GM18519 (cell line): ENCODE data around the gene VSIG2.
"Not testable (repeated sequence)": the region's sequence is repeated elsewhere in the genome, so short reads cannot be mapped to it uniquely, and the experiment has no call there.

Experiments
- ATAC-seq: cut with Tn5 transposase; IDR thresholded peaks from one replicate; pipeline ENCODE4 v1.9.1; 2021; ENCODE audit warnings: mild to moderate bottlenecking, moderate library complexity; ENCODE audit not compliant: unreplicated experiment, low FRiP score

Gene VSIG2

GRCh38 chr11:124751741-124752470, at the start of gene VSIG2:
Gene VSIG2 (minus strand): TSS chr11:124752255. CDS start chr11:124752137, 118 bp downstream.
- no peak for ATAC-seq

- ATAC-seq = no peak
Observed at GRCh38 chr11:124801014-124801413, 49.0 kb upstream of the VSIG2 start.

- peak; percentile 71 for ATAC-seq
Observed at GRCh38 chr11:124800226-124800929, 48.3 kb upstream of the VSIG2 start, which contains the start of gene MSANTD2. Gene MSANTD2 (minus strand): TSS chr11:124800406. CDS start chr11:124800380, 26 bp downstream.

GRCh38 chr11:124799348-124800225, 47.5 kb upstream of the VSIG2 start:
- ATAC-seq = peak; percentile 18

GRCh38 chr11:124798991-124799347, 46.9 kb upstream of the VSIG2 start:
- peak; percentile 21 for ATAC-seq

GRCh38 chr11:124796312-124796711, 44.3 kb upstream of the VSIG2 start:
- ATAC-seq = no peak

- ATAC-seq = no peak
Observed at GRCh38 chr11:124793466-124794278, 41.6 kb upstream of the VSIG2 start.

GRCh38 chr11:124791626-124792341, 39.7 kb upstream of the VSIG2 start:
- peak; percentile 58 for ATAC-seq

GRCh38 chr11:124788521-124788920, 36.5 kb upstream of the VSIG2 start:
- no peak for ATAC-seq

GRCh38 chr11:124784051-124784450, 32.0 kb upstream of the VSIG2 start:
- ATAC-seq = no peak

GRCh38 chr11:124783002-124783401, 30.9 kb upstream of the VSIG2 start:
- ATAC-seq = no peak

- no peak for ATAC-seq
Observed at GRCh38 chr11:124779568-124779967, 27.5 kb upstream of the VSIG2 start.

GRCh38 chr11:124778281-124778680, 26.2 kb upstream of the VSIG2 start:
- no peak for ATAC-seq

GRCh38 chr11:124776865-124777645, 25.0 kb upstream of the VSIG2 start:
- ATAC-seq = no peak

GRCh38 chr11:124770959-124771358, 18.9 kb upstream of the VSIG2 start:
- ATAC-seq = not testable (repeated sequence)

GRCh38 chr11:124769806-124770774, 18.0 kb upstream of the VSIG2 start:
- ATAC-seq = no peak

- ATAC-seq = no peak
Observed at GRCh38 chr11:124768914-124769313, 16.9 kb upstream of the VSIG2 start.

GRCh38 chr11:124766156-124766555, 14.1 kb upstream of the VSIG2 start:
- no peak for ATAC-seq
